ENCODE measurements around the gene B3GALT2. TPM values are rescaled to one million over a fixed set of nuclear protein-coding genes. Genes with fewer than 3 reads are reported as not detected.
A peak's percentile ranks its signal among the peaks of the same experiment; 100 is the strongest.
"Not testable (repeated sequence)": the region's sequence is repeated elsewhere in the genome, so short reads cannot be mapped to it uniquely, and the experiment has no call there.

Gene B3GALT2
- polyA plus RNA-seq (2012; ENCODE audit: missing spikeins), result 0.38 TPM

GRCh38 chr1:193185901-193186731 lies at the start of gene B3GALT2:
Gene B3GALT2, minus strand, starts transcription at chr1:193186613. Its CDS starts 5,051 bp downstream, at chr1:193181562.
- FAIRE-seq (no peak), DNase-seq (ENCODE audit: insufficient read length) (no peak)
- no peak for TF ChIP-seq POLR2AphosphoS5 (IDR thresholded peaks at IDR 0.05; ENCODE audit: low read depth, low read length)
- no peak for TF ChIP-seq TAF1 (IDR thresholded peaks at IDR 0.05; ENCODE audit: borderline replicate concordance, low read depth, low read length)
- TF ChIP-seq POLR2A (IDR thresholded peaks at IDR 0.05; ENCODE audit: low read depth, low read length), result no peak

DNA sequence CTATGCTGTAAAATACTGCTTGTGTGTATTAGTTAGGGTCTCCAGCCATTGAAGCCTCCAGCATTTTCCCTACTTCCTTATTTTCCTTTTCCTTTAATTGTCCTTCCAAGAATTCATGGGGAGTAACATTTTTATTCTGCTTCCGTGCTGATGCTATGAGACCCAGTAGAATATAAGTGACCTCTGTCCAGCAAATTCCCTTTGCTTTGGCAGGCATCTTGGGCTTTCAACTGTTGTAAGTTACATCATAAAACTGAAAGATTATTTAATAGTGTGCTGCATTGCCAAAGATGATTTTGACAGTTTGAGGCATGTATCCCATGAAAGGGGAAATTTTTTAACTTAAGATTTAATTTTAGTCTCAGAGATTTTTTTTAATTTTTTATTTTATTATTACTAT lies 48.1 kb upstream of the B3GALT2 start:
- DNase-seq (ENCODE audit: insufficient read length), result no peak
- TF ChIP-seq POLR2AphosphoS5 (IDR thresholded peaks at IDR 0.05; ENCODE audit: low read depth, low read length), result no peak
- no peak for TF ChIP-seq POLR2A (IDR thresholded peaks at IDR 0.05; ENCODE audit: low read depth, low read length)
- TF ChIP-seq TAF1 (IDR thresholded peaks at IDR 0.05; ENCODE audit: borderline replicate concordance, low read depth, low read length), result no peak
- FAIRE-seq, result no peak

DNA sequence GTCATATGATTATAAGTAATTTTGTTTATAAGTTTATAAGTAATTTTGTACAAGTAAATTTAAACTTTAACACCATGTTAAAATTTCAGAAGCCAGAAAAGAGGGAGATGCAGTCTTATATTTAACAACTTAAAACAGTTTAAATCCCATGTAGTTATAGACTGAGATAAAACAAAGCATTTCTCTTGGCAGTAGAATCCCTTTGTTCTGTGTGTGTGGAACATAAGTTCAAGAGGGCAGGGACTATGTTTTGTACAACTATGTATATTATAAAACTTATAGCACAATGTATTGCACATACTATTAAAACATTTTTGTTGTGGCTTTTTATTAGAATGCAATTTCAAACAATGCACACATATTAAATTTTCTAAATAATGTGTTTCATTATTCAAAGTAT lies 44.7 kb upstream of the B3GALT2 start:
- not testable (repeated sequence) for DNase-seq (ENCODE audit: insufficient read length); FAIRE-seq

GRCh38 chr1:193229136-193229535 lies 42.7 kb upstream of the B3GALT2 start:
- DNase-seq (ENCODE audit: insufficient read length) (no peak), FAIRE-seq (no peak)
- TF ChIP-seq TAF1 (IDR thresholded peaks at IDR 0.05; ENCODE audit: borderline replicate concordance, low read depth, low read length), result no peak
- no peak for TF ChIP-seq POLR2AphosphoS5 (IDR thresholded peaks at IDR 0.05; ENCODE audit: low read depth, low read length)
- no peak for TF ChIP-seq POLR2A (IDR thresholded peaks at IDR 0.05; ENCODE audit: low read depth, low read length)

DNA sequence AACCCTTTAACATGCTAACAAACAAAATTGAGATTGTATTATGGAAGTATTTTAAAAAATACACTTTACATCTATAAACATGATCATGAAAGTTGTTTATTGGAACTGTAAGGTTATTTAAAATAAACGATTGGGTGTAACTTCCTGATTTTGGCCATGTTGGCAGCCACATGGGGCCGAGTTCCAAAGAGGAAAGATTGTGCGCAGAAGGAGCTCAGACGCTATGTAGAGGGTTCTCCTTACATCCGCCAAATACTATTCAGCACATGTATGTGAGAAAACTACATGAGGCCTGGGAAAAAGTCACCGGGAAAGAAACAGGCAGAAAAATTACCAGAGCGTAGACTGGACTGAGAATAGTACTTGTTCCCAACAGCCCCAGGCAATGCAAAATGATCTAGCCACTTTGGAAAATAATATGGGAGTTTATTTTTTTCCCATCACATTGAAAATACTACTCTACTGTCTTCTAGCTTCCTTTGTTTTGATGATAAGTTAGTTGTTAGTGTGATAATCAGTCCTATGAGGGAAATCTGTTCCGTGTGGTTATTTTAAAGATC lies 35.7 kb upstream of the B3GALT2 start:
- TF ChIP-seq TAF1 (IDR thresholded peaks at IDR 0.05; ENCODE audit: borderline replicate concordance, low read depth, low read length) (no peak), POLR2A (IDR thresholded peaks at IDR 0.05; ENCODE audit: low read depth, low read length) (no peak), POLR2AphosphoS5 (IDR thresholded peaks at IDR 0.05; ENCODE audit: low read depth, low read length) (no peak)
- FAIRE-seq (no peak), DNase-seq (ENCODE audit: insufficient read length) (no peak)

DNA sequence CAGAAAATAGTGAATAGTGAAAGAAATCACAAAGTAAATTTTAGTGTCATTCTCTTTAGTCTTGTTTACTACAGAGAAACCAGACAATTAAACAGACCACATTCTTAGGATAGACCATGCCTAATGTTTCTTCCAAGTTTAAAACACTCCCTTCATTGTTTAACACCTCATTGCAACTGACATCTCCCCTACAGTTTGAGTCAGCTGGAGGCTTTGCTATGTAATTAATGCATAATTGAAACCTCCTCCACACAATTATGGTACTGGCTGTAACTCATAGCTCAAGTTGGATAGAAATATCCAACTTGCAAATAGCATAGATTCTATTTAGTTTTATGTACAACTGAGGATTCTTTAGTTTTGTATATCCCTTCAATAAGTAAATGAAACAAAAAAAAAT lies 35.2 kb upstream of the B3GALT2 start:
- DNase-seq (ENCODE audit: insufficient read length) (no peak), FAIRE-seq (no peak)
- TF ChIP-seq POLR2AphosphoS5 (IDR thresholded peaks at IDR 0.05; ENCODE audit: low read depth, low read length) (no peak), POLR2A (IDR thresholded peaks at IDR 0.05; ENCODE audit: low read depth, low read length) (no peak), TAF1 (IDR thresholded peaks at IDR 0.05; ENCODE audit: borderline replicate concordance, low read depth, low read length) (no peak)

DNA sequence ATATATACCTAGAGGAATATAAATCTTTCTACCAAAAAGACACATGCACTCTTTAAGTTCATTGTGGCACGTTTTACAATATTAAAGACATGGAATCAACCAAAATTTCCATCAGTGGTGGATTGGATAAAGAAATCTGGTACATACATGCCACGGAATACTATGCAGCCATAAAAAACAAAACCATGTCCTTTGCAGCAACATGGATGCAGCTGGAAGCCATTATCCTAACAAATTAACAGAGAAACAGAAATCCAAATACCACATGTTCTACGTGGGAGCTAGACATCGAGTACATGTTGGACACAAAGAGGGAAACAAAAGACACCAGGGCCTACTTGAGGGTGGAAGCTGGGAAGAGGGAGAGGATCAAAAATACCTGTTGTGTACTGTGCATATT lies 33.0 kb upstream of the B3GALT2 start:
- no peak for DNase-seq (ENCODE audit: insufficient read length)
- TF ChIP-seq TAF1 (IDR thresholded peaks at IDR 0.05; ENCODE audit: borderline replicate concordance, low read depth, low read length) (no peak), POLR2A (IDR thresholded peaks at IDR 0.05; ENCODE audit: low read depth, low read length) (no peak), POLR2AphosphoS5 (IDR thresholded peaks at IDR 0.05; ENCODE audit: low read depth, low read length) (no peak)
- FAIRE-seq, result no peak

DNA sequence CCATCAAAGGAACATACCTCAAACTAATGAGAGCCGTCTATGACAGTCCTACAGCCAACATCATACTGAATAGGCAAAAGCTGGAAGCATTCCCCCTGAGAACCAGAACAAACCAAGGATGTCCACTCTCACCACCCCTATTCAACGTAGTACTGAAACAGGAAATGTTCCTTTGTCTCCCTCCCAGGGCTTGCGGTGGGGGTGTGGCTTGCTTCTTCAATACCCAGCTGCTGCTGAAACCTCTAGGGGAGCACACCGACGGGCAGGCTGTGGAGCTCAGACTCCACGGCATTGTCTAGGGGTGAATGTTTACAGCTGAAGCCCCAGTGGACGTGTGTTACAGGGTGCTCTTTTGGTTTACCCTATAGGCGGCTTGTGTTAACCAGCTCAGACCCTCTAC lies 30.5 kb upstream of the B3GALT2 start:
- DNase-seq (ENCODE audit: insufficient read length) (no peak), FAIRE-seq (no peak)
- TF ChIP-seq POLR2A (IDR thresholded peaks at IDR 0.05; ENCODE audit: low read depth, low read length) (no peak), POLR2AphosphoS5 (IDR thresholded peaks at IDR 0.05; ENCODE audit: low read depth, low read length) (no peak), TAF1 (IDR thresholded peaks at IDR 0.05; ENCODE audit: borderline replicate concordance, low read depth, low read length) (no peak)

- no peak for FAIRE-seq
- no peak for DNase-seq (ENCODE audit: insufficient read length)
- TF ChIP-seq TAF1 (IDR thresholded peaks at IDR 0.05; ENCODE audit: borderline replicate concordance, low read depth, low read length), result no peak
- TF ChIP-seq POLR2AphosphoS5 (IDR thresholded peaks at IDR 0.05; ENCODE audit: low read depth, low read length), result no peak
- no peak for TF ChIP-seq POLR2A (IDR thresholded peaks at IDR 0.05; ENCODE audit: low read depth, low read length)
These were observed 27.6 kb upstream of the B3GALT2 start for GRCh38 chr1:193213998-193214397.

- no peak for FAIRE-seq
- TF ChIP-seq POLR2A (IDR thresholded peaks at IDR 0.05; ENCODE audit: low read depth, low read length) (no peak), TAF1 (IDR thresholded peaks at IDR 0.05; ENCODE audit: borderline replicate concordance, low read depth, low read length) (no peak), POLR2AphosphoS5 (IDR thresholded peaks at IDR 0.05; ENCODE audit: low read depth, low read length) (no peak)
- no peak for DNase-seq (ENCODE audit: insufficient read length)
These were observed 26.2 kb upstream of the B3GALT2 start for GRCh38 chr1:193212637-193213036.

DNA sequence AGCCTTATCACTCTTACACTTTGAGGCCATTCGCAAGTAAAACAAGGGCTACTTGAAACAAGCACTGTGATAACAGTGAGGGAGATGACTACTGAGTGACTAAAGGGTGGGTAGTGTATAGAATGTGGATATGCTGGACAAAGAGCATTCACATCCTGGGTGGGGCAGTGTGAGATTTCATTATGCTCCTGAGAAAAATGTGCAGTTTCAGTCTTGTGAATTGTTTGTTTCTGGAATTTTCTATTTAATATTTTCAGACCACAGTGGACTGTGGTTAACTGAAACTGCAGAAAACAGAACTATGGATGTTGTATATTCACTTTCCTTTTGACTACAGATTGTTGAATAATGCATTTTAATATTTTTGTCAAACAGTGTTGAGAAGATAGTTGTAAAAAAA lies 25.1 kb upstream of the B3GALT2 start:
- DNase-seq (ENCODE audit: insufficient read length), result no peak
- peak; percentile 21 for FAIRE-seq
- TF ChIP-seq POLR2A (IDR thresholded peaks at IDR 0.05; ENCODE audit: low read depth, low read length) (no peak), POLR2AphosphoS5 (IDR thresholded peaks at IDR 0.05; ENCODE audit: low read depth, low read length) (no peak), TAF1 (IDR thresholded peaks at IDR 0.05; ENCODE audit: borderline replicate concordance, low read depth, low read length) (no peak)

DNA sequence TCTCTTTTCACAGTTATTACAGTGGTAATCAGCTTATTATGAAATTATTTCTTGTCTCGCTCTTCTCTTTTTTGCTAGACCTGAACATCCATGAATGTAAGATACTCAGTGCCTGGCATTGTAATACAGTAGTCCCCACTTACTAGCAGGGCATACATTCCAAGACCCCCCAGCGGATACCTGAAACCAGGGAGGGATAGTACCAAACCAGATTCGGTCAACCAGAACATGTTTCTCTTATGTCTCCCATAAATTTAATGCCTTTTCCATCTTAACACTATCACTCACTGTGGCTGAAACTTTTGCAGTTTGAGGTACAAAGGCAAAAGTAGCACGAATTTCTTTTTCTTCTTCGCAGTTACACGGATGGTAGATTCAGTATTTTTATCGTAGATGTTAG lies 24.6 kb upstream of the B3GALT2 start:
- DNase-seq (ENCODE audit: insufficient read length), result no peak
- no peak for FAIRE-seq
- no peak for TF ChIP-seq POLR2AphosphoS5 (IDR thresholded peaks at IDR 0.05; ENCODE audit: low read depth, low read length)
- TF ChIP-seq POLR2A (IDR thresholded peaks at IDR 0.05; ENCODE audit: low read depth, low read length), result no peak
- TF ChIP-seq TAF1 (IDR thresholded peaks at IDR 0.05; ENCODE audit: borderline replicate concordance, low read depth, low read length), result no peak

Measured in GM12892 (cell line).